IgD-negative memory B cell (primary cell): ENCODE measurements around the gene DYNLL1. TPM values are rescaled to one million over a fixed set of nuclear protein-coding genes. Genes with fewer than 3 reads are reported as not detected.
A peak's percentile ranks its signal among the peaks of the same experiment; 100 is the strongest.
"Not testable (repeated sequence)": the region's sequence is repeated elsewhere in the genome, so short reads cannot be mapped to it uniquely, and the experiment has no call there.

Experiments used
- H3K27ac Mint-ChIP-seq, 3 donors: one replicate each; pipeline ENCODE4 v1.8.0; 2020 to 2022; ENCODE audit warnings: mild to moderate bottlenecking in 3 of 3, mixed read lengths in 3 of 3, moderate library complexity in 1 of 3
- H3K27me3 Mint-ChIP-seq: one replicate; pipeline ENCODE4 v1.8.0; 2021; ENCODE audit warnings: mixed read lengths
- H3K36me3 Mint-ChIP-seq: one replicate; pipeline ENCODE4 v1.8.0; 2020; ENCODE audit warnings: mild to moderate bottlenecking, mixed read lengths
- H3K4me1 Mint-ChIP-seq, 3 donors: one replicate each; pipeline ENCODE4 v1.8.0; 2020 to 2022; ENCODE audit warnings: mixed read lengths in 3 of 3, mild to moderate bottlenecking in 1 of 3
- H3K4me3 Mint-ChIP-seq, 4 donors: one replicate each; pipeline ENCODE4 v1.8.0; 2020 to 2022; ENCODE audit warnings: mild to moderate bottlenecking in 4 of 4, mixed read lengths in 4 of 4, moderate library complexity in 3 of 4
- H3K9me3 Mint-ChIP-seq, 3 donors: one replicate each; pipeline ENCODE4 v1.8.0; 2020 to 2021; ENCODE audit warnings: mixed read lengths in 3 of 3, mild to moderate bottlenecking in 1 of 3
- polyA plus RNA-seq: library from polyadenylated mRNA; unstranded; fragments of 300-500 nt; fragmentation: Illumina TruSeq; gene quantifications from one replicate; pipeline ENCODE4 v1.2.3, GENCODE V29; 2021

Gene DYNLL1
- polyA plus RNA-seq, 1 donor from 2014 or later: 442 TPM

GRCh38 chr12:120519324-120519723 is 23.4 kb downstream of the DYNLL1 start:
- not testable (repeated sequence) for H3K36me3 Mint-ChIP-seq, H3K27me3 Mint-ChIP-seq, H3K9me3 Mint-ChIP-seq, H3K4me3 Mint-ChIP-seq, H3K4me1 Mint-ChIP-seq, H3K27ac Mint-ChIP-seq

- Mint-ChIP-seq H3K4me3 (no peak overlapping the region), H3K9me3 (no peaks in the 10 kb centered on the region), H3K27ac (no peak overlapping the region), H3K36me3 (peaks cover 6% of the 10 kb centered on the region), H3K4me1 (peaks cover 2 to 6% (median 4%) of the 10 kb centered on the region in 3 donors), H3K27me3 (no peaks in the 10 kb centered on the region)
These were observed 26.7 kb downstream of the DYNLL1 start for GRCh38 chr12:120522568-120522967.

- H3K27me3 Mint-ChIP-seq: no peaks in the 10 kb centered on the region
- H3K36me3 Mint-ChIP-seq: peaks cover 6% of the 10 kb centered on the region
- peak within 1 kb of the TSS; percentile 99 to 100 (median 100) for H3K4me3 Mint-ChIP-seq
- H3K27ac Mint-ChIP-seq: peak within 1 kb of the TSS; percentile 98 to 99 (median 99)
- H3K9me3 Mint-ChIP-seq: no peaks in the 10 kb centered on the region
- peaks cover 15 to 26% (median 16%) of the 10 kb centered on the region in 3 donors for H3K4me1 Mint-ChIP-seq
These were observed 33.1 kb downstream of the DYNLL1 start, which contains the start of gene COQ5 for GRCh38 chr12:120528861-120529525. Gene COQ5, minus strand, starts transcription at chr12:120529158. Its CDS starts 17 bp downstream, at chr12:120529141.

- no peaks in the 10 kb centered on the region for H3K9me3 Mint-ChIP-seq
- no peaks in the 10 kb centered on the region for H3K27me3 Mint-ChIP-seq
- peaks cover 5% of the 10 kb centered on the region for H3K36me3 Mint-ChIP-seq
- peak overlapping the region; percentile 99 to 100 (median 100) for H3K4me3 Mint-ChIP-seq
- peaks cover 14 to 29% (median 17%) of the 10 kb centered on the region in 3 donors for H3K4me1 Mint-ChIP-seq
- H3K27ac Mint-ChIP-seq: peak overlapping the region; percentile 98 to 99 (median 99)
These were observed 33.9 kb downstream of the DYNLL1 start for GRCh38 chr12:120529641-120530417.

DNA sequence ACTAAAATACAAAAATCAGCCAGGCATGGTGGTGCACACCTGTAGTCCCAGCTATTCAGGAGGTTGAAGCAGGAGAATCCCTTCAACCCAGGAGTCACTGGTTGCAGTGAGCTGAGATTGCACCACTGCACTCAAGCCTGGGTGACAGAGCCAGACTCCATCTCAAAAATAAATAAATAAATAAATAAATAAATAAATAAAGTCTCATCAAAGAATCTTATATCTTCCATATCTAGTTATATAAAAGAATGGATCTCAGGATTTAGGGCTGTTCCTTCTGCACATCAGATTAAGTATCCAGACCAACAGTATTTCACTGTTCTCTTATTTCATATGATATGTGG is 34.5 kb downstream of the DYNLL1 start:
- Mint-ChIP-seq H3K4me1 (peaks cover 14 to 29% (median 21%) of the 10 kb centered on the region in 3 donors), H3K4me3 (peak overlapping the region; percentile 99 to 100 (median 100)), H3K27ac (peak overlapping the region; percentile 98 to 99 (median 99))
- not testable (repeated sequence) for H3K36me3 Mint-ChIP-seq, H3K9me3 Mint-ChIP-seq, H3K27me3 Mint-ChIP-seq

DNA sequence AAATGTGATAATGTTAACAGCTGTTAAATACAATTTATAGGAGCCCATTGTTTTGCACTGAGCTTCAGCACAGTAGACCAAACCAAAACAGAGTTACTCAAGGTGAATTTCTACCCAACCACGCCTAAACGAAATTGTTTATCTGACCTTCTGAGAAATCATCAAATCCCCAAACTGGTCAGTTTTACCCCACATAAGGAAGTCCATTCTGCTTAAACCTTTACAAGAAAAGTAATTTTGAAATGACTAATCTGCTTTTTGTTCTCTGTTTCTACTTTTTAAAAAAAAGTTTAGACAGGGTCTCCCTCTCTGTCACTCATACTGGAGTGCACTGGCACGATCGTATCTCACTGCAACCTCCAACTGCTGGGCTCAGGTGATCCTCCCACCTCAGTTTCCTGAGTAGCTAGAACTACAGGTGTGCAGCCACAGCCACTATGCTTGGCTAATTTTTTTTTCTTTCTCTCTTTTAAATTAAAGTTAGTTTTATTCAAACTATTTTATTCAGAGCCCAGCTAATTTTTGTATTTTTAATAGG is 36.9 kb downstream of the DYNLL1 start:
- H3K4me3 Mint-ChIP-seq: peak overlapping the region in 3 of 4 donors; percentile 33 to 79 (median 60)
- peak overlapping the region in 1 of 3 donors; percentile 88 for H3K27ac Mint-ChIP-seq

DNA sequence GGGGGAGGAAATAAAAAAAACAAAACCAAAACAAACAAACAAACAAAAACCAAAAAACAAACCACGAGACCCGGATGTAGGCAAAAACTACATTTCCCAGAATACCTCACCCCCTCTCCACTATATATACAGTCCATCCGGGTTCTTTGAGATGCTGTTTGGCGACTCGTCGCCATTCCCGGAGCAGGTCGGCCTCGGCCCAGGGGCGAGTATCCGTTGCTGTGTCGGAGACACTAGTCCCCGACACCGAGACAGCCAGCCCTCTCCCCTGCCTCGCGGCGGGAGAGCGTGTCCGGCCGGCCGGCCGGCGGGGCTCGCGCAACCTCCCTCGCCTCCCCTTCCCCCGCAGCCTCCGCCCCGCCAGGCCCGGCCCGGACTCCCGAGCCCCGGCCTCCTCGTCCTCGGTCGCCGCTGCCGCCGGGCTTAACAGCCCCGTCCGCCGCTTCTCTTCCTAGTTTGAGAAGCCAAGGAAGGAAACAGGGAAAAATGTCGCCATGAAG is 38.3 kb downstream of the DYNLL1 start, which contains the start of gene RNF10:
TSS of gene RNF10 (plus strand) at position 154 of the 500 bp plus-strand sequence. CDS start 456 bp downstream, outside the sequence.
- H3K9me3 Mint-ChIP-seq: no peaks in the 10 kb centered on the region
- H3K36me3 Mint-ChIP-seq: no peaks in the 10 kb centered on the region
- peaks cover 40 to 50% (median 44%) of the 10 kb centered on the region in 3 donors for H3K4me1 Mint-ChIP-seq
- peak within 1 kb of the TSS; percentile 93 to 99 (median 95) for H3K4me3 Mint-ChIP-seq
- H3K27me3 Mint-ChIP-seq: no peaks in the 10 kb centered on the region
- H3K27ac Mint-ChIP-seq: peak within 1 kb of the TSS; percentile 91 to 97 (median 97)

More for the DNA sequence above, 36.9 kb downstream of the DYNLL1 start:
- peaks cover 2% of the 10 kb centered on the region for H3K36me3 Mint-ChIP-seq
- no peaks in the 10 kb centered on the region for H3K27me3 Mint-ChIP-seq
- H3K4me1 Mint-ChIP-seq: peaks cover 32 to 41% (median 38%) of the 10 kb centered on the region in 3 donors
- no peaks in the 10 kb centered on the region for H3K9me3 Mint-ChIP-seq

DNA sequence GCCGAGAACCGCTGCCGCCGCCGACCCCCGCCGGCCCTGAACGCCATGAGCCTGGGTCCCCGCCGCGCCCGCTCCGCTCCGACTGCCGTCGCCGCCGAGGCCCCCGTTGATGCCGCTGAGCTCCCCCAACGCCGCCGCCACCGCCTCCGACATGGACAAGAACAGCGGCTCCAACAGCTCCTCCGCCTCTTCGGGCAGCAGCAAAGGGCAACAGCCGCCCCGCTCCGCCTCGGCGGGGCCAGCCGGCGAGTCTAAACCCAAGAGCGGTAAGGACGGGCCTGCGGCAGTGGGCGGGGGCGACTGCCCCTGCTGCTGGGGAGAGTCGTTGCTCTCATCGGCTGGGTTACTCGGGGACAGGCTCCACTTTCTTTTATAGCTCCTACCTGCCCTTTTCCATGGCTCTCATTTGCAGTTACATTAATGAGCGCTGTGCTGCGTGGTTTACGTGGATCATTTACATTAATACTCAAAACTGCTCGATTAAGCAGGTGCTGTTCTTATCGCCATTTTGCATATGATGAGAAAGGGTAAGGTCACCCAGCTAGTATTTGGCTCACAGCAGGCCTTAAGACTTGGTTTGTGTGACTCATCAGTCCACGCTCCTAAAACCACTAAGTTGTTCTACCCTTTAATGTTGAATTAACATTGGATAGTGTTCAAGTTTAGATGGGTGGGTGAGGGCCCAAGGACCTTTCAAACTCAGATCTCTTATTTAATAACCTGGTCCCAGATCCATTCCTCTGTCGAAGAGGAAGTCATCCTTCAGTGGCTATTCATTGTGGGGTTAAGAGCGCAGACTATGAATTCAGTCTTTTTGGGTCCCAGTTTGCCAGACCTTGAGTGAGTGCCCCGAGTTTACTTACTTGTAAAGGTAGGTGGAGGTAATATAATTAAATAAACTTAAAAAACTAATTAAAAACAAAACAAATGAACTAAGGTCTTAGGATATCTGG is 39.1 kb downstream of the DYNLL1 start:
- no peaks in the 10 kb centered on the region for H3K27me3 Mint-ChIP-seq
- H3K4me1 Mint-ChIP-seq: peaks cover 41 to 49% (median 46%) of the 10 kb centered on the region in 3 donors
- H3K36me3 Mint-ChIP-seq: no peaks in the 10 kb centered on the region
- H3K27ac Mint-ChIP-seq: peak overlapping the region; percentile 91 to 97 (median 97)
- H3K4me3 Mint-ChIP-seq: peak overlapping the region; percentile 93 to 99 (median 95)
- H3K9me3 Mint-ChIP-seq: no peaks in the 10 kb centered on the region

GRCh38 chr12:120536064-120536791 is 40.3 kb downstream of the DYNLL1 start:
- Mint-ChIP-seq H3K4me3 (peak overlapping the region; percentile 93 to 99 (median 95)), H3K36me3 (no peaks in the 10 kb centered on the region), H3K4me1 (peaks cover 43 to 53% (median 47%) of the 10 kb centered on the region in 3 donors), H3K9me3 (no peaks in the 10 kb centered on the region), H3K27ac (peak overlapping the region; percentile 10 to 91 (median 86)), H3K27me3 (no peaks in the 10 kb centered on the region)

DNA sequence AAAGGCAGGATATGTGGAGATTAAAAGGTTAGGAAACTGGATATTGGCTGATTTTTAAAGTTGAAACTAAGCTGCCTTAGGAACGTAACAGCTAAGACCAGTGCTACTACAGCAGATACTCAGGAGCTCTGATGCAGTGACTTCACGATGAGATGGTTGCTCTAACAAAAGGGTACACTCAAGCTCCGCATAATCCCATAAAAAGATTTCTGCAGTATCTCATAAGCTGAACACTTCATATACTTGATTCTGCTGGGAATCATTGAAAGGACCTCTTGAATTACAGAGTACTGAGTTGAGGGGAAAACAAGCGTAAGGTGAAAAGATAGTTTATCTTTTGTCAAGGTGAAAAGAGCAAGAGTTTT is 41.9 kb downstream of the DYNLL1 start:
- Mint-ChIP-seq H3K4me1 (peaks cover 43 to 56% (median 49%) of the 10 kb centered on the region in 3 donors), H3K27ac (peak overlapping the region in 2 of 3 donors; percentile 11 to 91), H3K9me3 (no peaks in the 10 kb centered on the region), H3K4me3 (peak overlapping the region; percentile 54 to 94 (median 86)), H3K27me3 (no peaks in the 10 kb centered on the region), H3K36me3 (no peaks in the 10 kb centered on the region)

GRCh38 chr12:120538281-120539156 is 42.6 kb downstream of the DYNLL1 start:
- H3K4me3 Mint-ChIP-seq: peak overlapping the region; percentile 54 to 94 (median 86)
- H3K27me3 Mint-ChIP-seq: no peaks in the 10 kb centered on the region
- no peaks in the 10 kb centered on the region for H3K36me3 Mint-ChIP-seq
- peaks cover 43 to 56% (median 49%) of the 10 kb centered on the region in 3 donors for H3K4me1 Mint-ChIP-seq
- no peaks in the 10 kb centered on the region for H3K9me3 Mint-ChIP-seq
- peak overlapping the region; percentile 11 to 91 (median 65) for H3K27ac Mint-ChIP-seq

GRCh38 chr12:120539303-120539702 is 43.4 kb downstream of the DYNLL1 start:
- peak overlapping the region in 3 of 4 donors; percentile 61 to 94 (median 92) for H3K4me3 Mint-ChIP-seq
- peaks cover 38 to 57% (median 47%) of the 10 kb centered on the region in 3 donors for H3K4me1 Mint-ChIP-seq
- no peaks in the 10 kb centered on the region for H3K27me3 Mint-ChIP-seq
- H3K9me3 Mint-ChIP-seq: no peaks in the 10 kb centered on the region
- H3K27ac Mint-ChIP-seq: peak overlapping the region in 2 of 3 donors; percentile 53 to 91
- no peaks in the 10 kb centered on the region for H3K36me3 Mint-ChIP-seq

GRCh38 chr12:120540445-120540844 is 44.5 kb downstream of the DYNLL1 start:
- Mint-ChIP-seq H3K9me3 (no peaks in the 10 kb centered on the region), H3K27me3 (no peaks in the 10 kb centered on the region), H3K36me3 (no peaks in the 10 kb centered on the region), H3K27ac (peak overlapping the region in 1 of 3 donors; percentile 57), H3K4me3 (peak overlapping the region in 1 of 4 donors; percentile 48), H3K4me1 (peaks cover 37 to 53% (median 51%) of the 10 kb centered on the region in 3 donors)
